ENCODE measurements around the gene TRAF2. TPM values are rescaled to one million over a fixed set of nuclear protein-coding genes. Genes with fewer than 3 reads are reported as not detected.
"Not testable (repeated sequence)": the region's sequence is repeated elsewhere in the genome, so short reads cannot be mapped to it uniquely, and the experiment has no call there.

Gene TRAF2
- polyA plus RNA-seq, 4 donors, result 11.2 to 17.9 (median 14.8) TPM

- no peak for DNase-seq (ENCODE audit: low read depth in 4 of 4, low spot score in 2 of 4)
Measured at GRCh38 chr9:136856541-136857141, 29.7 kb upstream of the TRAF2 start.

GRCh38 chr9:136857166-136857565, 29.1 kb upstream of the TRAF2 start:
- DNase-seq (ENCODE audit: low read depth in 4 of 4, low spot score in 2 of 4), result no peak

- no peak for DNase-seq (ENCODE audit: low read depth in 4 of 4, low spot score in 2 of 4)
Measured at GRCh38 chr9:136857581-136858412, 28.5 kb upstream of the TRAF2 start.

- no peak for DNase-seq (ENCODE audit: low read depth in 4 of 4, low spot score in 2 of 4)
Measured at GRCh38 chr9:136858452-136858843, 27.9 kb upstream of the TRAF2 start.

- no peak for DNase-seq (ENCODE audit: low read depth in 4 of 4, low spot score in 2 of 4)
Measured at GRCh38 chr9:136858844-136859757, 27.2 kb upstream of the TRAF2 start.

- no peak for DNase-seq (ENCODE audit: low read depth in 4 of 4, low spot score in 2 of 4)
Measured at GRCh38 chr9:136860529-136860928, 25.8 kb upstream of the TRAF2 start.

- no peak for DNase-seq (ENCODE audit: low read depth in 4 of 4, low spot score in 2 of 4)
Measured at GRCh38 chr9:136860933-136861873, 25.1 kb upstream of the TRAF2 start.

- DNase-seq (ENCODE audit: low read depth in 4 of 4, low spot score in 2 of 4), result no peak
Measured at GRCh38 chr9:136861874-136862457, 24.4 kb upstream of the TRAF2 start.

GRCh38 chr9:136862849-136863622, 23.3 kb upstream of the TRAF2 start:
- no peak for DNase-seq (ENCODE audit: low read depth in 4 of 4, low spot score in 2 of 4)

- no peak for DNase-seq (ENCODE audit: low read depth in 4 of 4, low spot score in 2 of 4)
Measured at GRCh38 chr9:136863623-136864273, 22.6 kb upstream of the TRAF2 start.

GRCh38 chr9:136865041-136865767, 21.1 kb upstream of the TRAF2 start:
- DNase-seq (ENCODE audit: low read depth in 4 of 4, low spot score in 2 of 4), result no peak

GRCh38 chr9:136865768-136866103, 20.6 kb upstream of the TRAF2 start:
- DNase-seq (ENCODE audit: low read depth in 4 of 4, low spot score in 2 of 4), result no peak

GRCh38 chr9:136866898-136867421, 19.4 kb upstream of the TRAF2 start:
- DNase-seq (ENCODE audit: low read depth in 4 of 4, low spot score in 2 of 4), result not testable (repeated sequence)

GRCh38 chr9:136867480-136867879, 18.8 kb upstream of the TRAF2 start:
- no peak for DNase-seq (ENCODE audit: low read depth in 4 of 4, low spot score in 2 of 4)

- DNase-seq (ENCODE audit: low read depth in 4 of 4, low spot score in 2 of 4), result no peak
Measured at GRCh38 chr9:136867917-136868316, 18.4 kb upstream of the TRAF2 start.

GRCh38 chr9:136868644-136869043, 17.7 kb upstream of the TRAF2 start:
- no peak for DNase-seq (ENCODE audit: low read depth in 4 of 4, low spot score in 2 of 4)

- not testable (repeated sequence) for DNase-seq (ENCODE audit: low read depth in 4 of 4, low spot score in 2 of 4)
Measured at GRCh38 chr9:136869611-136870010, 16.7 kb upstream of the TRAF2 start.

- no peak for DNase-seq (ENCODE audit: low read depth in 4 of 4, low spot score in 2 of 4)
Measured at GRCh38 chr9:136875155-136875554, 11.2 kb upstream of the TRAF2 start.
